Stimulated activated CD8-positive, alpha-beta memory T cell treated with anti-CD3 and anti-CD28 coated beads, Interleukin-7, amount 100 ng/mL, for 24 hours (primary cell): ENCODE measurements around the gene PNPLA8.
"Not testable (repeated sequence)": the region's sequence is repeated elsewhere in the genome, so short reads cannot be mapped to it uniquely, and the experiment has no call there.

ENCODE experiments used
- DNase-seq: peaks from one replicate; pipeline ENCODE4 v3.0.0-alpha.2; 2020; ENCODE audit warnings: low read depth

Gene PNPLA8

DNA sequence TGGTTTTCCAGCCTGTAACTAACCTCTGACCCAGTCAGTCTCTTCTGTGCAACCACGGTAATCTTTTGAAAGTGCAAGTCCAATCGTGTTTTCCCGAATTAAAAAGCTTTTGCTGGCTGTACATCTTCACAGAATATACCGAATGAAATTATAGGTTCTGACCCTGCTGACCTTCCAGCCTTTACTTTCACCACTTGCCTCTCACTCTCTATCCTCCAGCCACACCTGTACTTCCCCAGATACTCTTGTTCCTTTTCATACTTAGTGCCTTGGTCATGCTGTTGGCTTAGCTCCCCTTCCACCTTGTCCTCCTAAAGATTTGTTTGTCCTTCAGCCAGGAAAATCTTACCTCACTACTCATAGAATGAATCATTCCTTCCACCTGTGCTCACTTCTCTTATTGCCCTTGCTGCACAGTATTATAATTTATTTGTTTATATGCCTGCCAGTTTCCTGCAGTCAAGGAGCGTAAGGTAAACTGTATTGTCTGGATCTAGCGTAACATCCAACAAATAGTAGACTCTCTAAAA lies 2.3 kb upstream of the PNPLA8 start:
- DNase-seq: no peak

DNA sequence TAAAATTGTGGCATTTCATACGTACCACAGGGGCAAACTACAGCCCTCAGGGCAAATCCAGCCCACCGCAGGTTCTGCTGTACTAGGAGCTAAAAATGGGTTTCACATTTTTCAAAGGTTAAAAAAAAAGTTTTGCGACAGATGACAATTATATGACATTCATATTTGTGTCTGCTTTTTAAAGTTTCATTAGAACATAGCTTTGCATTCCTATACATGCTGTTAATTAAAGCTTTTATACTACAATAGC lies 758 bp upstream of the PNPLA8 start:
- no peak for DNase-seq

DNA sequence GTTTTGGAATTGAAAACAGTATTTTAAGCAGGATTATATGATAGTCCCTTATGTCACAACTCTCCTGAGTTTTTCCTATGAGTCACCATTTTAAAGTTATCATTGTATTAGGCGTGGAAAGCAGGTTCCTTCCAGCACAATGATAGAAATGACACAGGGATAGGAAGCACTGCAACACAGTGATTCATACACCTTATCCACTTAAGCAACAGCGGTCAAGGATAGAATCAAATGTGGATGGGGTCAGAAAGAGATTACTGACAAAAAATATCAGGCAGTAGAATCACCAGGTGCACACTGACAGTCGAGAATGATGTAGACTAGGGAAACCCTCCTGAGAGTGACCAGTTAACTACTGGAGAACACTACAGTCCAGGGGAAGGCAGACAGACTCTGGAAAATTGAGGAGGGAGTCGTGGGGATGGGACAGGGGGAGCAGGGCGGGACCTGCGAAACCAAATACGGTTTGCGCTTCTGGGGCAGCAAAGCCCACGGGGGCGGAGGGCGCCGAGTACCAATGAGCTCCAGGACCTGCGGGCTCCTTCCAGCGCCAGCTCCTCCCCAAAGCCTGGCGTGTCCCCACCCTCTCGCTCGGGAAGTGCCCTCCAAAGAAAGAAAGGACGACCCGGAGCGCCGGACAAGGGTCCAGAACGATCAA lies 479 bp downstream of the PNPLA8 start:
- no peak for DNase-seq

DNA sequence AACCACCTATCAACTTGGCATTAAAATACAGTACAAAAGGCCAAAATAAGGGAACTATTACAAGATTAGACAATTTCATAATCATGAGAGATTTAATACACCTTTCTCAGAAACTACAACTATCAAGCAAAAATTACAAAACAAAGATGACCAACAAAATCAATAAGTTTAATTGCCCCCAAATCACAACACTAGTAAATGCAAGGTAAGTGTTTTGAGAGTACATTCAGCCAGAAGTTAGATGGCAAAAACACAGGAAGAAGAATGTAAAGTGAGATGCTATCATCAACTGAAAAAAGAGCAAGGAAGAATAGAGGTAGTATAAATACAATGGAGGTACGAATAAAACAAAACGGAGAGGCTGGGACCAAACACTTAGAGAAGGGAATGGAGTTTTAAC lies 3.2 kb downstream of the PNPLA8 start:
- DNase-seq: no peak

DNA sequence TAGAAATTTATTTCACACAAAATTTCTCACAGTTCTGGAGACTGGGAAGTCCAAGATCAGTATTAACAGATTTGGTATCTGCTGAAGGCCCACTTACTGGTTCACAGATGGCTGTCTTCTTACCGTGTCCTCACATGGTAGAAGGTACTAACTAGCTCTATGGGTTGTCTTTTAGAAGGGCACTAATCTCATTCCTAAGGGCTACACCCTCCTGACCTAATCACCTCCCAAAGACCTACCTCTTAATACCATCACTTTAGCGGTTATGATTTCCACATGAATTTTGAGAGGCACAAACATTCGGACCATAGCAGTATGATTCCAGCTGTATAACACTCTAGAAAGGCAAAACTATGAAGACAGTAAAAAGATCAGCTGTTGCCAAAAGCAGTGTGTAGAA lies 8.0 kb downstream of the PNPLA8 start:
- no peak for DNase-seq

DNA sequence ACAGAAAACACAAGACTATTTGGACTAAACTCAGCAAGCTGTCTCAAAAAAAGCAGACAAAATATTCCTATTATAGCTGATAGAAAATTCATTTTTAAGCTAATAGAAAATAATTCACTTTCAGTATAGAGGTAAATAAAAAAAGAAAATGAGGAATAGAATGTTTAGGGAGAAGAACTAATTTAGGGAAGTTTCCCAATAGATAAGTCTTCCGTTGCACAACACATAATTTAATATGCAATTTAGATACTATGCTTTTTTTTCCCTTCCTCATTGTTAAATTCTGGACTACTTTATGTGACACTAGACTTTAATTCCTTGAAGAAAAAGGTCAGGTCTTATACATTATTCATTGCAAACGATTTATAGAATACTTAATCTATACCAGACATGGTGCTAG lies 10.3 kb downstream of the PNPLA8 start:
- DNase-seq: no peak

DNA sequence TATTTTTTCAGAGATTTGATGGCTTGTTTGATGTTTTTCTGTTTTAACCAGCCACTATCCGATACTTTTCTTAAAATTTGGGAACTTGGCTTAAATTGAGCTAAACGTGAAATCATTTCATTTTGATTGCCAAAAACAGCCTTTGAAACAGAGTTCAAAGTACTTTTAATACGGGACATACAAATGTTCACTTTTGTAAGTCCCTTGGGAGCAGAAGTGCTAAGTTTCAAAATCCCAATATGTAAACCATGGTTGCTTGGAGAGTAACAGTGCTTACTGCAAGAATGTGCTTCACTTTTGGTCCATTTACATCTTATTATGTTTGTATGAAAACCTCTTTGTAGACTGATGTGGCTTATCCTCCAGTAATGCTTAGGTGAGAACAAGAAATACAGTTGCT lies 10.9 kb downstream of the PNPLA8 start:
- no peak for DNase-seq

DNA sequence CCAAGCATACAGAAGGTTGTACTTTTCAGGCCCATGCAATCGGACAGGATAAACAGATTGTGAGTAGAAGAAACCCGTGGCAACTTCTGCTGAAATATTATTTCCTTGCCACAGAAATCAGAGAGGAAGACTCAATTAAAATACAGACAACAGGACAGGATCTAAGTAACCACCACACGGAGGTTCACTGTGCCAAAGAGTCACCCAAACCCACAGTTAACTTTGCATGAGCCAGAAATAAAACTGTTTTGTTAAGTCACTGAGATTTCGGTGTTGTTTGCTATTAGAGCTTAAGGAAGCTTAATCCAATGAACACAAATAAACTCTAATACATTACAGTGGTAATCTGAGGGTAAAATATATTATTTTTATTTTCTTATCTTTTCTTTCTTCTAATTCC lies 14.0 kb downstream of the PNPLA8 start:
- no peak for DNase-seq

DNA sequence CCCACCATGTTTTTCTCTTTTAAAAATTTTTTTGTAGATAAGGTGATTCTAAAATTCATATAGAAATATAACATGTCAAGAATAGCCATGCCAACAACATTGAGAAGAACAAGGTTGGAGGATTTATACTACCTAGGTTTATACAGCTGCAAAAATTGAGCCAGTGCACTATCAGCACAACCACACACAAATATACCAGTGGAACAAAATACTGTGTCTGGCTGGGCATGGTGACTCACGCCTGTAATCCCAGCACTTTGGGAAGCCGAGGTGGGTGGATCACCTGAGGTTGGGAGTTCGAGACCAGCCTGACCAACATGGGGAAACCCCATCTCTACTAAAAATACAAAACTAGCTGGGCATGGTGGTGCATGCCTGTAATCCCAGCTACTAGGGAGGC lies 21.4 kb downstream of the PNPLA8 start:
- DNase-seq: not testable (repeated sequence)

DNA sequence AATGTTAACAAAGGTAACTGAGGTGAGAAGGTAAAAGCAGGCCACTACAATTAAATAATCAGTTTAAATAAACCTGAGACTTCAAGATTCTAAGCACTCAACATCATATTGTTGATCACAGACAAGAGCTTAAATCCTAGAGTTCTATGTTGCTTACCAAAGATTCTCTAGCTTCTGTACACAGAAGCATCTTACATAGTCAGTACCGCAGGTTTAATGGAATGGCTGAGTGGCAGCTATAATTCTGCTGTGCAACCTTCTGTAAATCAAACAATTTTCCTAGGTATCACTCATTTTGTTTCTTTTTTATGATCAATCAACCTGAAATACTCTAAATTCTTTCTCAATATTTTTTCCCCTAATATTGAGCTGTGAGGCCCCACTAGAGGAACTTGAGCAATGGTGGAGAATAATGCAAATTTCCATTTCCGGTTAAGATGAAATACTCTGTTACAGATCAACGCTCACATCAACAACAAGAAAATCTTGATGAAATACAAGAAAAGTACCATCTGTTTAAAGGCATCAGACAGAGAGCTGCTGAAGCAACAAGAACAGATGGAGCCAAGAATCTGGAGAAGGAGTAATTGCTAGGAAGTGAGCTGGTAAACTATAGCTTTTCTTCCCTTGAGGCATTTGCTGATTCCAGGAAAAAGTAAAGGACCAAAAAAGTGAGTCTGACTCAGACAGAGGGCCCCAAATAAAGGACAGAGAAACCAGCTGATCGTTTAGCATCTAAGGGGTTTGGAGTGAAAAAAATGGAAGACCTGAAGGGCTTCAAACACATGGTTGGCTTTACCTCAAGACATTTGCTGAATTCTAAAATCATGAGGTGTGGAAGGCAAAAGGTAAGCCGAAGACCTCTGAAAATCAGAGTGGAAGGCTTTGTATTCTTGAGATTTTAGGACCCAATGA lies 22.6 kb downstream of the PNPLA8 start:
- DNase-seq: no peak

DNA sequence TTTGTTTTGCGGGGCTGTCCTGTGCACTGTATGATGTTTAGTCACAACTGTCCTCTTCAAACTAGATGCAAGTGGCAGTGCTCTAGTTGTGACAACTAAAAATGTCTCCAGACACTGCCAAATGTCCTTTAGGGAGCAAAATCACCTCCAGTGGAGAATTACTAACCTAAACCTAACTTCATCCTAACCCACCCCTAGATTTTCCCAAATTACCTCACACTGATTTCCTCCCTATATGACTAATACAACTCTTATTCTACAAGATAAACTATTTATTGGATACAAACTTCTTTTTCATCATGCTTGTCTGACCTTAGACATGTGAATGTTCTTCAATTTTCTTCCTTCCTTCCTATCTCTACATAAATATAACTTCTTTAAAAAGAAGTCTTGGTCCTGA lies 26.4 kb downstream of the PNPLA8 start:
- no peak for DNase-seq

DNA sequence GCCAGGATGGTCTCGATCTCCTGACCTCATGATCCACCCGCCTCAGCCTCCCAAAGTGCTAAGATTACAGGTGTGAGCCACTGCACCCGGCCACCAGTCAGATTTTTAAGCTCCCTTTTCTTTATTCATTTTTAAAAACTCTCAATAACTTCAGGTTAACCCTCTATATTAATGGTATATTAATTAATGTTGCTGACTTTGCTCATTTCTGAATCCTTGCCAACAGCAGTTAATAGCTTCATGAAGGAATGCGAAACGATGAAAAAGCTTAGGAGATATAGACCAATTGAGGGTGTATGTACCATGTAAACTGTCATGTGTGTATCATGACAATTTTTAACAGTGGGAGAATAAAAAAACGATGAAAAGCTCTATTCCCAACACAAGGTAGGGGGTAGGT lies 27.5 kb downstream of the PNPLA8 start:
- no peak for DNase-seq

DNA sequence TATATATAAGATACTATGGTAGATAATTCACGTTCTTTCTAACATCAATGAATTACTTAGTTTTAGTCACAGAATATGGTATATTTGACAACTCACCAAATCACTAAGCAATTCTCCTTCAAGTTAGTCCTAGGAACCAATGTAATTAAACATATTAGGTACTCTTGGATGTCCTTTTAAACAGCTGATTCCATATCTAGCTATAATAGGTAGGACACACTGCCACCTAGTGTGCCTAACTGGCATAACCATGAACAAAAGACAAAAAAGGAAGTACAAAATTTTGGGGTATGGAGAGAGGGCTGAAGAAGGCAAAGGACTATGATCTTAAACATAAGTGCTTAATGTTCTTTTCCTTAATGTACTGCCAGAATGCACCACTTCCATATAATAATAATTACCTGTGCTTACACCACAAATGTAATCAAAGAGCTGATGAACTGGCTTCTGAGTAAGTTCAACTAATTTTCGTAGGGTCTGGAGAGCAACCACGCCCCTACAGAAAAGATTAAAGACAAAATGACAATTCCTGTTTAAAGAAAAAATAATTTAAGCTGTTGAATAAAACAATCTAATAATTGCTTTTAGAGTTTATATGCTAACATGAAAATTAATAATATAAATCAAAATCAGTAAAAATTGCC lies 28.7 kb downstream of the PNPLA8 start:
- no peak for DNase-seq

DNA sequence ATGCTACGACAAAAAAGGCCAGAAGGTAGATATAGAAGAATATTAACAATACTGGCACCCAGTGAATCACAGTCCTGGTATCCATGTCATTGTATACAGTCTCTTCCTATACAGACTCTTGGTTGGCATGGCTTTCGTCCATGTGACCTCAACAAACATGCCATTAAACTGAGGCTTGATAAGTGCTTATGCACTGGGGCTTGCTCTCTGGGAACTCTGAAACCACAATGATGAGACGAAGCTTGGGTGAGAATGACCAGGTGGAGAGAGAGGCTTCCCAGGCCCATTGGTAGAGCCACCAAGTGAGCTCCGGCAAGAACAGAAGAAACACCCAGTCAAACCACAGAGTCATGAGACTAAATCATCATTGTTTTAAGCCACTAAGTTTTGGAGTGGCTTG lies 33.2 kb downstream of the PNPLA8 start:
- DNase-seq: no peak

DNA sequence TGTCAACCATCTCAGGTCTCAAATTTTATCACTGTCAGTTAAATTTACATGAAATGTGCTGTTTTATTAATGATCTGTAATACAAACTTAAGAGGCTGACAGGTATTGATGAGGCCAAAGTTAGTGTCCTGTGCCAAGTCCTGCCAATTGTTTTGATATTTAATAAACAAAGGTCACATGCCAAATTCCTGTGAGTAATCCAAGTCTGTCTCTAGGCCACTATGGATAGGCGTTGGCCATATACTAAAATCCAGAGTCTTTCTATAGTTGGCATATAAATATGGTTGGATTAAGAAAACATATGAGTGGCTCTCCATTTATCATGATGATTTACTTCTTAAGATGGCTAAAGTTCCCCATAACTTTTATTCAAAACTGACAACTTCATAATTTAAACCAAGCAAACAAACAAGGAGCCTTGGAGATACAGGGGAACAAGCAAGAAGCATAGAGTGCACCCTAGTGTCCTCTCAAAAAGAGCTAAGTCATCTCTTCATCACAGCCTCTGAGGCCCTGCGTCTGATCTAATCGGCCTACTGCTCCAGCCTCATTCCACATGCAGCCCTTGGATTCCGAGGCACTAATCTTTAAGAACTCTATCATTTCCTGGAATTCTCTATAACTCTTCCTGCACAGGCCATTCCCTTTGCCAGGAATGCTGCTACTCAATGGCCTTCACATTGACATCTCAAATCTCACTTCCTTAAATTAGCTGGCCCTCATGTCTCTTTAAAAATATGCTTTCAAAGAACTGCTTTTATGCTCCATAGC lies 37.0 kb downstream of the PNPLA8 start:
- no peak for DNase-seq

DNA sequence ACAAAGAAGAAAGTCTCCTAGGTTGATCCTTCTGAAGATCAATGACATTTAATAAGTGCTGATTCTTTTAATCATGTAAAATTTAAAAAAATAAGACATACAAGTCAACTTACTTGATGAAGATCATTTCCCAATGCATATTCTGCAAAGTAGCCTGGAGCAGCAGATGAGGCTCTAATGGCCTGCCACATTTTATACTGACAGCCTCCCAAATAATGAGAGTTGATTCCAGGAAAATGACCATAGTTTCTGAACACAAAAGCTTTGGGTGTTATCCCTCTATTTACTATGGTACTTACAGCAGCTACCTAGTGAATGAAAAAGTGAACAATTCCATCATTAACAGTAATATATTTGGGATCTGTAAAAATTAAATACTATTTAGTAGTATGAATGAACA lies 38.3 kb downstream of the PNPLA8 start:
- DNase-seq: no peak

DNA sequence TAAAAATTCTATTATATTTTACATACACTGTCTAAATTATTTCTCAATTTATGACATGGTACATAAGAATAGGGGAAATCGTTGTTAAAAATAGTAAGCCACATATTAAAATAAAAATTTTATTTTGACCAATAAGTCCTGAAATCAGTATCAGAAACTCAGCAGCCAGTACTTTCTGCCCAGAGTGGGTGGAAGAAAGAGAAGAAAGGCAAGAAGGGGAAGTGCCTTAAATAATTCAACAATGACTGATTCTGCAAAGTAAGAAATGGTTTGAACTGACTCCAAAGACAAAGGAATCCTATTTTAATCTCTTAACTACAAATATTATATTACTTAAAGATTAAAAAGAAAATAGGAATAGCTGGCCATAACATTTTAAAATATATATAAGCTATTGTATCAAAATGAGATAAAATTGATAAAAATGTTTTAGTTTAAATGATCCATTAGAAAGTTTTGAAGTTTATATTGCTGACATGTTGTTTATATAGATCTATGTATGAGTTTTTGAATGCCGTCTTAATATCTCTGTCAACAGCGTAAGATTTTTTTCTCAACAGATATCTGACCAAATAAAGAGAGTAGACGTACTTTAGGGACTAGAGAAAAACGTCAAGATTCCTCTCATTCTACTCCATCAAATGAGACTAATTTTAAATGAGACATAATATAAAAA lies 39.5 kb downstream of the PNPLA8 start:
- no peak for DNase-seq

DNA sequence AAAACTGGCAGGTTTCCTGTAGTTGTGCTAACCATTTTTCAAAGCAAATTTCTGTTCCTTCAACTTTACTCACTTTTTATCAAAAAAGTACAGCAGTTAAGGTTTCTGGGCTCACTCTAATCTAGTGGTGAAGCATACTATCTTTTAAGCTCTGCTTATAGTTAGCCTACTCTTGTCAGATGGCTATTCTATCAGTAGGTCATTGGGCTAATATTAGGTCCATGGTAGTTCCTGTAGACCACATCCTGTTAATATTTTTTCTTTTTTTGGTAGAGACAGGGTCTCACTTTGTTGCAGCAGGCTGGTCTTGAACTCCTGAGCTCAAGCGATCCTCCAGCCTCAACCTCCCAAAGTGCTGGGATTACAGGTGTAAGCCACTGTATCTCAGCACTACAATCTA lies 41.8 kb downstream of the PNPLA8 start:
- DNase-seq: no peak

DNA sequence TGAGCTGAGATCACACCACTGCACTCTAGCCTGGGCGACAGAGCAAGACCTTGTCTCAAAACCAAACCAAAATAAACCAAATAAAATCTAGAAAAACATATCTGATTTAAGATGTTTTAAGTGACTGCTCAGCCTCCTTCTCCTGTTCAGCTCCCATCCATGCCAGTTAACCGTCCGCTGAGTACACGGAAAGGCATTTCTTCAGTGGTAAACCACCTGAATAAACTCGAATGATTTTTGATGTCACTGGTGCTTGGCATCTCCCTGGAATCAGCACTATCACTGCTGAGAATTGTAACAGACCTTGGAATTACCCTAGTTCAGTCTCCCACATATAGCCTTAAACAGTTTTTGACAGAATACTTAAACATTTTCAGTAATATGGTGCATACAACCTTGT lies 45.6 kb downstream of the PNPLA8 start:
- no peak for DNase-seq

DNA sequence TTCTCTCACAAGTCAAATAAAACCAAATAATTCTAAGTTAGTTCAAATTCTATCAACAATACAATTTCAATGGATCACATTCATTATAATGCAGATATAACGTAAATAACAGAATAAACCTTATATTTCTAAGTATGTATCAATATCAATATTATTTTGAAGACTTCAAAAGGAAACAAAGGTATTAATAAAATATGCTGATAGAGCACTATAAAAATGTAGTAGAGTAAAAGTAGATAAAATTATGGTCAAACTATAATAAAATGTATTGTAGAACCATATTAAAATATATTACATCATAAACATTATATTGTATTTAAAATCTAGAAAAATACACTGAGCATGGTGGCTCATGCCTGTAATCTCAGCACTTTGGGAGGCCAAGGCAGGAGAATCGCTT lies 46.2 kb downstream of the PNPLA8 start:
- no peak for DNase-seq

DNA sequence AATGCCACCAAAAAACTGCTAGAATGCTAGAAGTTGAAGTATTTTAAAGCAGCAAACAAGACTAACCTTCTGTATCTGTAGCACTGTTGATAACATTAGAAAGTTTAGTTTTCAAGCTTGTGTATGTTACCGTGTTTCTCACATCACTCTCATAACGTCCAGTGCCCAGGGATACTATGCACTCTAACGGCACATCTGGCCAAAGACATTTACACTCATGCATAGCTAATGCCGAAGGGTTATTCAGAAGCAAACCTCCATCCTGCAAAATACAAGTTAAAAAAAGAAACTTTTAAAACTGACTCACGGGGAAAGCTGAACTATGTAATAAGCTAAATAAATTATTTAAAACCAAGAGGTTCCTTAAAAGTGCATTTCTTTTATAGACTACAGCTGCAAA lies 46.8 kb downstream of the PNPLA8 start:
- no peak for DNase-seq

DNA sequence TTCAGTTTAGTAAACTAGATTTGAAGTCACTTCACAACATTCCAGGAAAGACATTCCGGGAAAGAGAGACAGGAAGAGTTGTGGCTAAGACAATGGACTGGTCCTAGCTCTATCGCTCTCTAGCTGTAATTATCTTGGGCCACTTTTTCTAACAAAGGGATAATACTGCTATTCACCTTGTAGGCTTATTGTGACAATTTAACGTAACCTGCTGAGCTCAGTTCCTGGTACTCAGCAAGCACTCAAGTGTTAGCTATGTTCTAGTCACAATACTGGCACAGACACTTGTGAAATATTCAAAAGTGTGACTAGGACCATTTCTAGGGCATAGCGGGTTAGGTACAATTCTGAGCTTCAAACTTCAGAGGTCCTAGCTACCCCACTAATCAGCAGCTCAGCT lies 57.7 kb downstream of the PNPLA8 start:
- DNase-seq: no peak
